Esophagus mucosa (tissue), 1 donor: ENCODE results near the gene L3MBTL4. TPM values are rescaled to one million over a fixed set of nuclear protein-coding genes. Genes with fewer than 3 reads are reported as not detected.
"Not testable (repeated sequence)": the region's sequence is repeated elsewhere in the genome, so short reads cannot be mapped to it uniquely, and the experiment has no call there.

Source experiments
- ATAC-seq: fragments of 200-7000 bp; cut with Tn5 transposase; one replicate; pipeline ENCODE4 v1.9.1; 2020
- total RNA-seq: library from RNA; stranded (reverse); gene quantifications from one replicate; pipeline ENCODE4 v1.2.4, GENCODE V29; 2023
- donor health status: DM: yes; HTN: yes; CAD: no.

L3MBTL4 gene
- total RNA-seq, 1 donor from 2014 or later, result 4.8 TPM

DNA sequence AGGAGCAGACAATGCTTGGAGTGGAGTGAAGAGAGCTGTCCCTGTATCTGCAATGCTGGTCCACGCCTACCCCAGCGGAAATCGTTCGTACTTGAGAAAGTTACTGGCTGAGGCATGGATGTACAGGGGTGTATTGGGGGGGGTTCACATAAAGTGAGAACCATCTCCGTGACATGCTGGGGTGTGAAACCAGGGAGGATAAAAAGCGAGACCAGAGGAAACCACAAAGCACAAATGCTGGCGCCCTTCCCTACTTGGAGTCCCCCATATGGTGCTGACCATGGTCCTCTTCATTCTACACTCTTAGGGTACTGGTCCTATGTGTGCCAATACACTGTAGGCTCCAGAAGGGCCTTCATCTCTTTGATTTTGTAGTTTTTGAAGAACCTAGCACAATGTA lies 244.1 kb downstream of the L3MBTL4 start:
- ATAC-seq, result no peak

DNA sequence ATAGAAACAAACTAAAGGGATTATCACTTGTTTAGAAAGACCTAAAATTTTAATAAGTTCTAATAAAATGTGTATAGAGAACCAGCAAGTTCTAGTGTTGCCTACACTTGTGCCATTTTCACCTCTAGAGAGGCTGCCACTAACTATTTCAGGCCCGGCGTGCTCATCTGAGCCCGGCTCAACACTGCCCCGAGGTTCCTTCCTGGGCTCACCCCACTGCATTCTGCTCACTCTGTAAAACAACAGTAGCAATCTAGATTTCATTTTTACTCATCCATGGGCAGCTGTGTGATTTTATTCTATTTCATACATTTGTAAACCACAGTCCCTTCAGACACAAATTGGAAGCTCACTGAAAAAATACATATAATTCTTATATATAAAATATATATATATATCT lies 253.2 kb downstream of the L3MBTL4 start:
- no peak for ATAC-seq

DNA sequence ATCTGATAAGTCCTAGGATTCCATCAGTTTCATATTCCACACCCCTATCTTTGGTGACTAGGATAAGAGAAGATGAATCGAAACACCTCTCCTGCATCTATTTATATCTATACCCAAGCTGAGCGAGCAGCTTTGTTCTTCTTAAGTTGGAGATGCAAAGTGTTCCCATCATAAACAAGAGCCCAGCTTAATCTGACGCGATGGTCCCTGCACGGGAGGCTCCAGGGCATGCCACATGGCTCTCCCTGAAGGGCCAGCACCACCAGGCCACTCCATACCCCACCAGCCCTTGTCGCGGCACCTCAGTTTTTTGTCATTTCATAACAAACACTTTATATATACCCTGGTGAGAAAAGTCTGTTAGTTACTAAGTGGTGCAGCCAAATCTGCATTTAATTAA lies 255.3 kb downstream of the L3MBTL4 start:
- no peak for ATAC-seq

DNA sequence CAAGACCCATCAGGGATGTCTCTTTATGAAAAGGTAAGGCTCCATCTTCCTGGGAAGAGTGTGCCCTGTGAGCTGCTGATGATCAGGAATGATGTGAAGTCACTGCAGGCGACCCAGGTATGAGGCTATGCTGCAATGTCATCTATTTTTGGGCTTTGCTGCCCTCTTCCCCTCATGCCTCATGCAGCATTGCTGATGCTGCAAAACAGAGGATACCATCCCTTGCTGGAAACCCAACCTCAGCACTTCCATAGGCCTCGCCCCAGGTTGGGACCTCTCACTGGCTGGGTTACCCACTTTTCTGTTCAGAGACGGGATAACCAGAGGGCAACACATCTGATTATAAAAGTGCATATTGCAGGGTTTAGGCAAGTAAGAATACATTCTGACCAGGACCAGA lies 255.8 kb downstream of the L3MBTL4 start:
- no peak for ATAC-seq

DNA sequence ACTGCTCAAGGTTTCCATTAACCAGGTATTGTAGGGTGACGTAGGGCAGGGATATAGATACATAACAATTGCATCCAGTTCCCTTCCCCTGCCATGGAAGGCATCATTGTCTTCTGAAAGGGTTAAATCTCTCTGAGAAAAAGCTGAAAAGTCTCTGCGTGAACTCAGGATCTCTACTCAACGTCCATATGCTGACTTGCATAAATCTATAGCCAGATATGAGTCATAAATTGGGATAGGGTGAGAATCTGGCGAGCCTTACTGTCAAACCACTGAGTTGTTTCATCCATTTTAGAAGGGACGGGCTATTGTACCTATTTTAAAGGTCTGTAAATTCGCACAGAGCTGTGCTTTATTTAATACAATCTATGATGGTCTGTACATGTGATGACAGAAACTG lies 258.3 kb downstream of the L3MBTL4 start:
- ATAC-seq, result no peak

DNA sequence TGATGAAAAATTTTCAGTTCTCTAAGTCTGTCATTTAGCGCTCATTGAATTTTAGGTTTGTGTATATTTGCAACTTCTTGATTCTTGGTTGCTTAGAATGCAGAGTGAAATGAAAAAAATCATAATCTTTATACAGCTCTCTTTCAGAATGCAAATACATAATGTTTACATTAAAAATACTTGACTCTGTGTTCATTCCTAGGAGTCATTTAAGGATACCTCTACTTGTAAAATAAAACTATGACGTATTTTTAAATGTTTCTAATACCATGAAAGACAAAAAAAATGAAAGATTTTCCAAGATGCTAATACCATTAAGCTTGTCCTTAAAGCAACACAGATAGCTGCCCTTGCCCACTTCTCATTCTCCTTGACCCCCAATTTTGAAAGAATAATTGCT lies 259.0 kb downstream of the L3MBTL4 start:
- ATAC-seq, result no peak

DNA sequence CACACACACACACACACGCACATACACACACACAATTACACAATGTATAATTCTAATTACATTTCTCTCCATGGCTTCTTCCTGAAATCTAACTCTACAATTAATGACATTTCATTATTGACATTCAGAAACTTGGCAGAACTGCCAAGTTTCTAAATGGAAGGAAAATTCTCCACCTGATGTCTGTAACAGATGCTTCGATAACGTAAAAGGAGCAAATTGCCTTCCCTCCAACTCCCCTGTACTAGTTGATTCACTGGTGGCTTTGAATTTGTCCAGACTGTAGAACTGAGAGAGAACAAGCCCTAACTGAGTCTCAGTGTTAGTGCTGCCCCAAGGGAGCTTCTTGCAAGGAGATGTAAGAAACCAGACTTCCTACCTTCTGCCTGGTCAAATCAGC lies 264.3 kb downstream of the L3MBTL4 start:
- no peak for ATAC-seq

DNA sequence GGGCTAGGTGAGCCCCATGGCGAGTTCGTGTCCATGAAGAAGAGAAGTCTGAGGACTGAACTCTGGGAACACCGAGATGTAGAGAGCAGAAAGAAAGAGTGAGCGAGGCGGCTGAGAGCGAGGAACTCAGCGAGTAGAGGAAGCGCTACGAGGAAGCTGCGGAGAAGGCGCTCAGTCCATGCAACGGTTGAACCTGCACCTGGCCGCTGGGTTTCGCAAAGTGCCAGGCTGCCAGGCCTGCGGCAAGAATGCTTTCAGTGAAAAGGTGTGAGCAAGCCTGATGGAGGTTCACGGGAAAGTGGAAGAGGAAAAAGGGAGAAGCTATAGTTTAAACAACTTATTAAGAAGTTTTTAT lies 268.4 kb downstream of the L3MBTL4 start:
- no peak for ATAC-seq

DNA sequence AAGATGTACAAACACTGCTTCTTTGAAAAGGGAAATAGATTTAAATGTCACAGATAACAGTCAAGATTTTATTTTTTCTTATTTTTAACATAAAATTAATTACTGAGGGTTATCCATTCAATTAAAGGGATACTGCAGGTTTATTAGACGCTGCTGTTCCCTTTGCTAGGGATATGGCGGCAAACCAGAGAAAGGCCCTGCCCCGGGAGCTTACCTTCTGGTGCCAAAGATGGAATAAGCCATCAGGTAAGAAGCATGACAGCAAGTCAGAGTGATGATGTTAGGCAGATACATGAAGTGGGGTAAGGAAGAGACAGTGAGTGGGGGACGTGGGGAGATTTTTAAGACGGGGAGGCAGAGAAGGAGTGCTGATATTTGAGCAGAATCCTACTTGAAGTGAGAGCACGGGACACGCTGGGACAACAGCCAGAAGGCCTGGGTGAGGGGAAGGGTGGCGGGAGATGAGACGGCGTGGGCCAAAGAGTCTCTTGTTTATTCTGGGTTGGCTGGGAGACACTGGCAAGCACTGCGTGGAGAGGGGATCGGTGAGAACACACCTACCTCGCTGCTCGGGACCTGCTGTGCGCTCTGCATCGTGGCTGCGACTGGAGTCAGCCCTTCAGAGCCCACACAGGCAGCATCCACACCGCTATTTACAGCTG lies 268.9 kb downstream of the L3MBTL4 start:
- no peak for ATAC-seq

DNA sequence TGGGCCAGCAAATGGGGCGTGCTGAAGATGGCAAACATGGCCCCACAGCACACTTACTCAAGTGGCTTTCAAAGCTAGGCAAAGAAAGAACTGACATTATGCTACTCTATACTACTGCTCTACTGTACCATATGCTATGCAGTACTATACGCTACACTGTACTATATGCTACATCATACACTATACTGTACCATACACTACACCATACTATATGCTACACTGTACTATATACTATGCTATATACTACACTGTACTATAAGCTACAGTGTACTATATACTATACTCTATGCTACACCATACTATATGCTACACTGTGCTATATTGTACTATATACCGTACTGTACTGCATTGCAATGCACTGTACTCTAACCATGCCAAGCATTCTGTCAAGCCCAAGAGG lies 275.7 kb downstream of the L3MBTL4 start:
- ATAC-seq, result peak; percentile 20

DNA sequence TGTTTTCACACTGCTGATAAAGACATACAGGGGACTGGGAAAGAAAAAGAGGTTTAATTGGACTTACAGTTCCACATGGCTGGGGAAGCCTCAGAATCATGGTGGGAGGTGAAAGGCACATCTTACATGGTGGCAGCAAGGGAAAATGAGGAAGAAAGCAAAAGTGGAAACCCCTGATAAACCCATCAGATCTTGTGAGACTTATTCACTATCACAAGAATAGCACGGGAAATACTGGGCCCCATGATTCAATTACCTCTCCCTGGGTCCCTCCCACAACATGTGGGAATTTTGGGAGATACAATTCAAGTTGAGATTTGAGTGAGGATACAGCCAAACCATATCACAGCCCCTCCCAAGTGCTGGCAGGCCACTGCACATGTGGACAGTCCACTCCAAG lies 278.8 kb downstream of the L3MBTL4 start:
- ATAC-seq, result not testable (repeated sequence)

DNA sequence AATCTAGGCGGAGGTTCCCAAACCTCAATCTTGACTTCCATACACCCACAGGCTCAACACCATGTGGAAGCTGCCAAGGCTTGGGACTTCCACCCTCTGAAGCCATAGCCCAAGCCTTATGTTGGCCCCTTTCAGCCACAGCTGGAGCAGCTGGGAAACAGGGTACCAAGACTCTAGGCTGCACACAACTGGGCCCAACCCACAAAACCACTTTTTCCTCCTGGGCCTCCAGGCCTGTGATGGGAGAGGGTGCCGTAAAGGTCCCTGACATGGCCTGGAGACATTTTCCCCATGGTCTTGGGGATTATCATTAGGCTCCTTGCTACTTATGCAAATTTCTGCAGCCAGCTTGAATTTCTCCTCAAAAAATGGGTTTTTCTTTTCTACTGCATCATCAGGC lies 279.7 kb downstream of the L3MBTL4 start:
- not testable (repeated sequence) for ATAC-seq

DNA sequence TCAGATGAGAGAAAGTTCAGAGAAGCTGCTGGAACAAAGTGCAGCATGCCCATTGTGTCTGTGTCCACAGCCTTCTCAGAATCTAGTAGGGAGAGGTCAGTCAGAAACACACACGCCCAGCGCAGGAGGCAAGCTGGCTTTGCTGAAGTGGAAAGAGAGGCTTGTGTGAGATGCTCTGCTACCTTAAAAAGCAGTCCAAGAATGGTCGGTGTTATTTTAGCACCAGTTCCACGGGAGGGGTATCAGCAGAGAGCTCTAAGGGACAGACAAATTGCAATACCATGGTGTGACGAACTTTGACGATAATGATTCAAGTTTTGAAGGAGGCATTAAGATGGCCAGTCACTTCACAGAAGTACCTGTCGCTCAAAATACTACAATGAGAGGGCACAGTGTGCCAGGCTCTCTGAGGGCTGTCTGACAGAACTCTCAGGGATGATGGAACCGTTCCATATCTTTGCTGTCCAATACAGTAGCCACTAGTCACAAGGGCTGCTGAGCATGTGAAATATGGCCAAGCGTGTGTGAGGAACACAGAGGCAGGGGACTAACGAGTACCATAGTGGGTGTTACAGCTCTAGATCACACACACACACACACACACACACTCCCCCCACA lies 281.9 kb downstream of the L3MBTL4 start:
- ATAC-seq, result no peak

DNA sequence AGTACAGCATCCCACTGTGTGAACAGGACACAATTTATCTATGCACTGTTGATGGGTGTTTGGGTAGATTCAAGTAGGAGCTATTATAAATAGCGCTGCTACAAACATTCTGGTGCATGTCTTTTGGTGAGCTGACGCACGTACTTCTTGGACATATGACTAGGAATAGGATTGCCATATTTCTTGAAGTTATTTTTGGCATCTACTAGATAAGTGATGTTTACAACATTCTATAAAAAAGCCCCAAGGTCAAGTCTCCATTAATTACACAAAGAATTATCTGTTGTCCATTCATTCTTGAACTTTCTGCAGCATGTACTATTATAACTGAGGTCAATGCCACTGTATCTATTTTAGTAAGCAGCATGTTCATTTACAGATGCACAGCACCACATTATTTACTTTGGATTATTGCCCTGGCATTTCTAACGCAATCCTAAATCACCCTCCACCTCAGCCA lies 293.9 kb downstream of the L3MBTL4 start:
- no peak for ATAC-seq

DNA sequence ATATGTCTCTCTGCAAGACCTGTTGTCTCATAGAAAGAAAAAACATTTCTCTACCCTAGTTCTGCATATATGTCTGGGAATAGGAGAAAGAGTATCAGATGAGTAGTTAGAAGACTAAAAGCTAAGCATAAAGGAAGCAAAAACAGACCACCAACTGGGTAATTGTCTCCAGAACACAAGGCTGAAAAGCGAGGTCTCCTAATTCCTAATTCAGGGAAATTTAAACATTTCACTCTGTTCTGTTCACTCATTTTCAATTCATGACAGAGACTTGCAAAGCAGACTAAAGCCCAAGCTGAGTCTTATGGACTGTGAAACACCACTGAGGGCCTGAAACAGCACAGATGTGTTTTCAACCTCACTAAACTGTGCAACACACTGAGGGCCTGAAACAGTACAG lies 294.9 kb downstream of the L3MBTL4 start:
- no peak for ATAC-seq

DNA sequence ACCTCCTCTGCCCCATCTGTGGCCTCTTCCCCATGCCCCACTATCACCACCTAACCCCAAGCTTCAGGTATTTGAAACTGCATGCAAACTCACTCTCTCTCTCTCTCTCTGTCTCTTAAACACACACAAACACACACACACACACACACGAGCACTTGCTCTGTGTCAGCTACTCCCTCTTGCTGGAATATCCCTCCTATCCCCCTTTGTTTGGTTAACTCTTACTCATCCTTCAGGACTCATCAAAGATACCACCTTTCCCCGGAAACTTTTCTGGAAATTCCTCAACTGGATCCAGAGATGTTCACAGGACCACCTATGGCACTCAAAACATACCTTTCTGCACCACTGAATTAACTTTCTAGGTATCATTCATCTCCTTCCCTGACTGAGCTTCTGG lies 296.6 kb downstream of the L3MBTL4 start:
- no peak for ATAC-seq

DNA sequence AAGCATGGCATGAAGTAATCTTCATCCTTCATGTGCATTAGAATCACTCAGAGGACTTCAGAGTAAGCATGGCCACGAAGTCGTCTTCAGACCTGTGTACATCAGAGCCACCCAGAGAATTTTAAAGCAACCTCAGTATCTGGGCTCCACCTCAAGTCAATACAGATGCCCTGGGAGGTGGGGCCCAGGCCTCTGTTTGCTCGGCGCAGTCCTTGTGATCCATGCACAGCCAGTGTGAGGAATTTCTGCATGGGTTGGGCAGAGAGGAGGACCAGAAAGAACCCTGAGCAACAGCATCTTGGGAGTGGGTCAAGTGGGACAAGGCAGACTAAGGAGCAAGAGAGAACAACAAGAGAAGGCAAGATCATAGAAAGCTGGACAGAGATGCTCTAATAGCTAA lies 299.0 kb downstream of the L3MBTL4 start:
- ATAC-seq, result no peak

DNA sequence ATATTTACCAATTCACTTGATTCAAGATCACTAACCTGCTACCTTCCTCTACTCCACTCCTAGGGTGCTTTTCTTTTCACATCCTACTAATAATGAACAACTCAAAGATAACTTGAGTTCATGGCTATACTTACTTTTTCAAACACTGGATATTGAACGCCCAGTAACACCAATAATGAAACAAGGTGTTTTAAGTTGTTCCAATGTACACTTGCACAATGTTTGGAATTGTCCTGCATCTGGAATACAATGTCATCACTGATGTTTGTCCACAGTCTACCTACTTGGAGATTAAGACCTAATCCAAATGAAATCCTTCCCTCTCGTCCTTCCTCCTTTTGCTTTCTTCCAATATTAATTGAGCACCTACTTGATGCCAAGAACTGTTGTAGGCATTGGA lies 301.1 kb downstream of the L3MBTL4 start:
- no peak for ATAC-seq

DNA sequence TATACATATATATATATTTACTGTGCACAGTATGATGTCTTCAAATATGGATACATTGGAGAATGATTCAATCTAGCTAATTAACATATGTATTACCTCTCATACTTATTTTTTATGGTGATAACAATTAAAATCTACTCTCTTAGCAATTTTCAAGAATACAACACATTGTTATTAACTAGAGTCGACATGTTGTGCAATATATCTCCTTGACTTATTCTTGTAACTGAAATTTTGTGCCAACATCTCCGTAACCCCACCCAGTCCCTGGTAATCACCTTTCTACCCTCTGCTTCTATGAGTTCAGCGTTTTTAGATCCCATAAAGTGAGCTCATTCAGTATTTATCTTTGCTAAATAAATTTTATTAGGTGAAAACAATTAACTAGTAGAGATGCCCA lies 303.0 kb downstream of the L3MBTL4 start:
- ATAC-seq, result no peak

DNA sequence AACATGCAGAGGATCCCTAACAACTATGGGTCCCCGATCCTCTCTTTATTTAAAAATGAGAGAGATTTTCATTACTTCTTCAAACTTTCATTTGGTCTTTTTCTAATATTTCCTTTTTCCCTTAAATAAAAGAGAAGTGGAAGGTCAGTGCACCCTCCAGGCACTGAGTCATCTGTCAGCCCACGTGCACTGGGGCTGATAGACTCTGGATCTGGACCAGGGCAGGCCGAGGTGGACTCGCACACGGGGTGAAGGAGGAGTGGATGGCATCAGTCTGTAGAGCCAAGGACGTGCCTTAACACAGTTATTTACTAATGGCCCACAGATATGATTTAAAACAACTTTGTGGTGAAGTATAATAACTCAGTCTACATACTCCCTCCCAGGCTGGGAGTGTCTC lies 305.0 kb downstream of the L3MBTL4 start:
- no peak for ATAC-seq

DNA sequence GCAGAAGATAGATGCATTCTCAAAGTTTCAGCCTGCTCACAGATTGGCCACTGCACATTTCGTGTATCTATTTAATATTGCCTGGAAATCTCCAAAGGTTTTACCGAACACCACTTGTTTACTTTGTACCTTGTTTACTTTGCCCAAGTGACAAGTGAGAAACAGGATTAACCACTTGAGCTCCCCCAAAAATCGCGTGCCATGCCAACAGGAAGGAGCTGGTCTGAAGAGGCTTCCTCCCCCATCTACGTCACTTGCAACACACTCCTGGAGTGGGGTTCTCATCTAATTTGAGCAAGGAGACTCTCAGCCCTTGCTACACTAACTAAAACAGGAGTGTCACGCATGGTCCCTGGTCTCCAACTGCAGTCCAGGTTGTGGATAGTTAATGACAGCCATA lies 306.9 kb downstream of the L3MBTL4 start:
- ATAC-seq, result no peak

DNA sequence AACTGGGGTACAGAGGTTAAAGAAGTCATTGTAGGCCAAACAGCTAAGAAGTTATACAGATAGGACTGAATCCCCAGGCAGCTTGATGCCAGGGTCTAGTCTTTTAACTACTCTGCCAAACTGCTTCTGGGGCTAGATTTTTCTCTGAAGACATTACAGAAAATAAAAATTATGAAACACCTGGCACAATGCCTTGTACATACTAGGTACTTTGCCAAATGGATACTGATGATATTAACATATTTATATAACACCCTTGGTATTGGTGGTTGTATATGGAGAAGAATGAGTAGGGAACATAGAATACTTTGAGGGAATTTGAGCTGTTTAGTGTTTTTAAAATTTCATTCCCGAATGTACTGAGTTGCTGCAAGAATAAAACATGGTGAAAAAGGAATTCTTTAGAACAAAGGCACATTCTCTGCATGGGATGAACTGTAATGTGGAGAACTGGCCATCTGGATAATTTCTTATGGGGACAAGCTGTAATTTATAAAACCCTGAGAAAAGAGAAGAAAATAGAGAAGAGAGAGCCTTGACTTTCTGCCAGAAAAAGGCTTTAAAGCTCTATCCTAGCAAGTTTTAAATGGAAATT lies 308.5 kb downstream of the L3MBTL4 start:
- no peak for ATAC-seq

DNA sequence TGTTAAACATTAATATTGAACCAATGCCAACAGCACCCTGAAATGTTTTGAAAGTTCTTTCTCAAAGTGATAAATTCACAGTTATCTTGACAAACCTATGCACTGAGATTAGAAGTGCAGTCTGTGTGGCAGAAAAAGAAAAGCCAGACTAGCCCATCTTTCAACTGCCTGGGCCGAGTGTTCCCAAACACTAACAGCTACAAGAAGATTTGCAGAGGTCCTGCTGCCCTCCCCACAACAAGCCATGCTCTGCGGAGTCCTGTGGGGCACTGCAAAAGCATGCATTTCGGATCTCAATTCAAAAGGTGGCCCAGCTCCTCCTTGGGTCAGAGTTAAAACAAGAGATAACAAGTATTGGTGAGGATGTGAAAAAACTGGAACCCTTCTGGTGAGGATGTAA lies 311.0 kb downstream of the L3MBTL4 start:
- ATAC-seq, result no peak

DNA sequence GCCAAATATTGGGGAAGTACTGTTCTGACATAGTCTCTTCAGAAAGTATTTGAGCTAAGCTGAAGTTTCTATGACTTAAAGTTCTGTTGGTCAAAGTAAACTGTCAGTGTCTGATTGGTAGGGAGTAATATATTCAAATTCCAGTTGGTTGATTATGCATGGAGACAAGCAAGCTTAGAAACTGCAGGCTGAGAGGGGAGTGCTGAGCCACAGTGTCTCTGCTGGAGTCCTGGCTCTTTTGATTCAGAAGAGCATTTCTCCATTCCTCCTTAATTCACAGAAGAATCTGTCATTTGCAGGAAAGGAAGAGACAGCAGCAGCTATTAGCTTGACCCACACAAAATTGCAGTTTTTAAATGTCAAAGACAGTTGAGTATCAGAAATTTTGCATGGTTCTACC lies 318.0 kb downstream of the L3MBTL4 start:
- no peak for ATAC-seq

DNA sequence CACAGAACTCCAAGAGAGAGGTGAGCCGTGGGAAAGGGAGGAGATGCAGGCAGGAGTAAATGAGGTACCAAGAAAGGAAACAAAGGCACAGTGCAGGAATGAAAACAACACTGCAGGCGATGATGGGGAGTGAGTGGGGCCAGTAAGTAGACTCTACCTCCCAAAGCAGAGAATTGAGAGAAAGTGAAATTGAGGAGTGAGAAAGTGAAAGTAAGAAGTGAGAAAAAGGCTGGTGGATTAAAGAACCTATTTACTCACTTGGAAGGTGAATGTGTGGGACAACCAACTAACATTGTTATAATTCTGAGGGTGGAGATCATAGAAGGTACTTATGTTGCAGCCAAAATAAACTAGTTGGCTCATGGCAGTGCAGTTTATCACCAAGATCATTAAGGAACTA lies 326.3 kb downstream of the L3MBTL4 start:
- no peak for ATAC-seq
